Naive thymus-derived CD4-positive, alpha-beta T cell (primary cell): ENCODE results near the gene A1CF. TPM values are rescaled to one million over a fixed set of nuclear protein-coding genes. Genes with fewer than 3 reads are reported as not detected.

Source experiments
- ATAC-seq: fragments of 150-1000 bp; cut with Tn5 transposase; 2 replicates; pipeline ENCODE4 v1.10.0; 2021; ENCODE audit warnings: mild to moderate bottlenecking, moderate library complexity
- CTCF ChIA-PET: fragments of 350-600 bp; sonication (Branson Sonifier 250); formaldehyde crosslinking; loops from one replicate; lab custom pipeline; 2021; ENCODE audit warnings: antibody characterized with exemption; lab: Charles Lee
- POLR2A ChIA-PET: fragments of 350-600 bp; sonication (Branson Sonifier 250); formaldehyde crosslinking; loops from one replicate; lab custom pipeline; 2021; ENCODE audit warnings: antibody characterized with exemption, inconsistent platforms; lab: Charles Lee
- DNase-seq, 9 donors: peaks; one replicate each; pipeline versions ENCODE4 v3.0.0 to v3.0.0-alpha.2; 2020 to 2022; ENCODE audit warnings: mixed read lengths in 1 of 9
- H3K27ac ChIP-seq: one replicate; pipeline ENCODE4 v1.7.0; 2013; ENCODE audit warnings: mild to moderate bottlenecking, low read depth, low read length, moderate library complexity
- H3K27me3 ChIP-seq, 2 donors: one replicate each; pipeline ENCODE4 v1.7.0; 2013; ENCODE audit warnings: low read length in 2 of 2, mild to moderate bottlenecking in 2 of 2, moderate library complexity in 2 of 2; ENCODE audit not compliant: control insufficient read depth in 2 of 2, insufficient read depth in 2 of 2
- H3K36me3 ChIP-seq, 3 experiments: 1 replicate in 2 of 3; 2 replicates in 1 of 3; pipeline ENCODE4 v1.7.0; 2013; ENCODE audit warnings: low read length in 3 of 3, mild to moderate bottlenecking in 3 of 3, moderate library complexity in 1 of 3; ENCODE audit not compliant: insufficient read depth in 3 of 3, control insufficient read depth in 2 of 3
- H3K4me1 ChIP-seq, 2 donors: one replicate each; pipeline ENCODE4 v1.7.0; 2013; ENCODE audit warnings: low read length in 2 of 2, mild to moderate bottlenecking in 2 of 2, moderate library complexity in 1 of 2; ENCODE audit not compliant: control insufficient read depth in 2 of 2, insufficient read depth in 2 of 2
- H3K4me3 ChIP-seq: 2 replicates; pipeline ENCODE4 v1.7.0; 2013; ENCODE audit warnings: mild to moderate bottlenecking, low read length
- H3K9me3 ChIP-seq, 3 experiments: 1 replicate in 2 of 3; 2 replicates in 1 of 3; pipeline ENCODE4 v1.7.0; 2013; ENCODE audit warnings: low read length in 3 of 3; ENCODE audit not compliant: control insufficient read depth in 2 of 3
- H3K27ac Mint-ChIP-seq, 9 donors: one replicate each; pipeline ENCODE4 v1.8.0; 2020 to 2022; ENCODE audit warnings: mixed read lengths in 9 of 9, mild to moderate bottlenecking in 8 of 9, moderate library complexity in 5 of 9, inconsistent platforms in 2 of 9
- H3K27me3 Mint-ChIP-seq, 5 donors: one replicate each; pipeline ENCODE4 v1.8.0; 2021 to 2022; ENCODE audit warnings: mixed read lengths in 5 of 5, mild to moderate bottlenecking in 1 of 5
- H3K36me3 Mint-ChIP-seq, 5 donors: one replicate each; pipeline ENCODE4 v1.8.0; 2020 to 2022; ENCODE audit warnings: mixed read lengths in 5 of 5, mild to moderate bottlenecking in 3 of 5, inconsistent platforms in 1 of 5
- H3K4me1 Mint-ChIP-seq, 7 donors: one replicate each; pipeline ENCODE4 v1.8.0; 2020 to 2022; ENCODE audit warnings: mixed read lengths in 7 of 7, mild to moderate bottlenecking in 3 of 7, inconsistent platforms in 1 of 7
- H3K4me3 Mint-ChIP-seq, 10 donors: one replicate each; pipeline ENCODE4 v1.8.0; 2020 to 2022; ENCODE audit warnings: mild to moderate bottlenecking in 10 of 10, mixed read lengths in 10 of 10, moderate library complexity in 6 of 10, inconsistent platforms in 2 of 10
- H3K9me3 Mint-ChIP-seq, 11 donors: one replicate each; pipeline ENCODE4 v1.8.0; 2020 to 2022; ENCODE audit warnings: mixed read lengths in 11 of 11, mild to moderate bottlenecking in 4 of 11, inconsistent platforms in 1 of 11, moderate library complexity in 1 of 11
- intact Hi-C, 2 donors: fragments of 100-400 bp; cut with micrococcal nuclease; formaldehyde crosslinking; loops; one replicate each; pipeline ENCODE4 v1.15.1; 2023
- polyA plus RNA-seq, 2 donors: library from polyadenylated mRNA; unstranded; fragments of 300-500 nt; fragmentation: Illumina TruSeq; gene quantifications; one replicate each; pipeline ENCODE4 v1.2.3, GENCODE V29; 2021
- total RNA-seq, 6 experiments: library from RNA in 5 of 6; stranded (reverse) in 5 of 6; gene quantifications; 1 replicate in 5 of 6; 2 replicates in 1 of 6; pipeline ENCODE4 v1.2.3 and lab custom pipeline; 2021 to 2026

Gene A1CF
- total and polyA plus RNA-seq, 7 experiments from 2014 or later, result not detected

GRCh38 chr10:50874723-50875122 is 10.7 kb downstream of the A1CF start:
- CTCF ChIA-PET, result no interaction called here
- intact Hi-C loops, result no loop called here

GRCh38 chr10:50866317-50866716 is 19.1 kb downstream of the A1CF start:
- DNase-seq (no peak), ATAC-seq (no peak)
- no peaks in the 10 kb centered on the region for H3K9me3 Mint-ChIP-seq
- peaks cover 2 to 38% (median 25%) of the 10 kb centered on the region in 5 donors for H3K27me3 Mint-ChIP-seq
- no peaks in the 10 kb centered on the region for H3K36me3 ChIP-seq
- ChIA-PET CTCF (no interaction called here), POLR2A (no interaction called here)
- no peaks in the 10 kb centered on the region for H3K4me1 ChIP-seq
- no peak overlapping the region for H3K27ac Mint-ChIP-seq
- H3K4me1 Mint-ChIP-seq, result no peaks in the 10 kb centered on the region
- no peaks in the 10 kb centered on the region for H3K27me3 ChIP-seq
- intact Hi-C loops, result no loop called here
- no peak overlapping the region for H3K4me3 Mint-ChIP-seq
- H3K36me3 Mint-ChIP-seq, result no peaks in the 10 kb centered on the region
- H3K9me3 ChIP-seq, result no peaks in the 10 kb centered on the region
- no peak overlapping the region for H3K27ac ChIP-seq
- no peak overlapping the region for H3K4me3 ChIP-seq

More at GRCh38 chr10:50874723-50875122, 10.7 kb downstream of the A1CF start:
- no peaks in the 10 kb centered on the region for H3K9me3 ChIP-seq
- no peaks in the 10 kb centered on the region for H3K4me1 ChIP-seq
- no peaks in the 10 kb centered on the region for H3K4me1 Mint-ChIP-seq
- H3K4me3 Mint-ChIP-seq, result no peak overlapping the region
- no peak overlapping the region for H3K27ac ChIP-seq
- H3K27me3 ChIP-seq, result no peaks in the 10 kb centered on the region
- H3K36me3 ChIP-seq, result no peaks in the 10 kb centered on the region
- ATAC-seq, result no peak
- POLR2A ChIA-PET, result no interaction called here
- H3K27ac Mint-ChIP-seq, result no peak overlapping the region
- no peaks in the 10 kb centered on the region for H3K36me3 Mint-ChIP-seq
- H3K9me3 Mint-ChIP-seq, result no peaks in the 10 kb centered on the region
- DNase-seq, result no peak
- H3K4me3 ChIP-seq, result no peak overlapping the region
- H3K27me3 Mint-ChIP-seq, result peaks cover 0 to 18% (median 7%) of the 10 kb centered on the region in 5 donors

DNA sequence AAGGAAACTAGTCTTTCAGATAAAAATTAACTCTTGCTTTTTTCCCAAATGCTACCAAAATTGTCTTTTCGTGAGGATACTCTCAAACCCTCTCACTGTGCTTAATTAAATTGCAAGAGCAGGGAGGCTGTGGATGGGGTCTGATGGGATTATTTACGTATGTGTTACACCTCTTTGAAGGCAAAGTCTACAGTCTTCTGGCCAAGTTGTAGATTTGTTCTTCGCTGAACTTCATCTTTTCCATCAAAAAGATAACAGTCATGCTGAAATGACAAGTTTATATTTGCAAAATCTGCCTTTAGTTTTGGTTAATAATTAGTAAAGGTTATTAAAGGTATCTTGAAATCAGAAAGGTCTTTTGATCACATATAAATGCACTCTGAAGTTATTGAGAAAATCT is 22.7 kb downstream of the A1CF start:
- CTCF ChIA-PET, result no interaction called here
- intact Hi-C loops, result no loop called here
- Histone ChIP-seq H3K36me3 (no peaks in the 10 kb centered on the region), H3K27me3 (no peaks in the 10 kb centered on the region), H3K9me3 (no peaks in the 10 kb centered on the region), H3K27ac (no peak overlapping the region), H3K4me1 (no peaks in the 10 kb centered on the region), H3K4me3 (no peak overlapping the region)
- no peaks in the 10 kb centered on the region for H3K4me1 Mint-ChIP-seq
- ATAC-seq (no peak), DNase-seq (no peak)
- H3K9me3 Mint-ChIP-seq, result no peaks in the 10 kb centered on the region
- no peaks in the 10 kb centered on the region for H3K36me3 Mint-ChIP-seq
- POLR2A ChIA-PET, result no interaction called here
- peaks cover 1 to 26% (median 25%) of the 10 kb centered on the region in 5 donors for H3K27me3 Mint-ChIP-seq
- no peak overlapping the region for H3K4me3 Mint-ChIP-seq
- H3K27ac Mint-ChIP-seq, result no peak overlapping the region

- Mint-ChIP-seq H3K36me3 (no peaks in the 10 kb centered on the region), H3K9me3 (no peaks in the 10 kb centered on the region), H3K27ac (no peak overlapping the region), H3K4me1 (no peaks in the 10 kb centered on the region), H3K4me3 (no peak overlapping the region), H3K27me3 (peaks cover 2 to 20% (median 19%) of the 10 kb centered on the region in 5 donors)
- Histone ChIP-seq H3K9me3 (no peaks in the 10 kb centered on the region), H3K4me1 (no peaks in the 10 kb centered on the region), H3K27ac (no peak overlapping the region), H3K36me3 (no peaks in the 10 kb centered on the region), H3K27me3 (no peaks in the 10 kb centered on the region), H3K4me3 (no peak overlapping the region)
- DNase-seq (no peak), ATAC-seq (no peak)
- POLR2A ChIA-PET, result no interaction called here
- intact Hi-C loops, result no loop called here
- CTCF ChIA-PET, result no interaction called here
Observed at GRCh38 chr10:50861370-50861769, 24.1 kb downstream of the A1CF start.

DNA sequence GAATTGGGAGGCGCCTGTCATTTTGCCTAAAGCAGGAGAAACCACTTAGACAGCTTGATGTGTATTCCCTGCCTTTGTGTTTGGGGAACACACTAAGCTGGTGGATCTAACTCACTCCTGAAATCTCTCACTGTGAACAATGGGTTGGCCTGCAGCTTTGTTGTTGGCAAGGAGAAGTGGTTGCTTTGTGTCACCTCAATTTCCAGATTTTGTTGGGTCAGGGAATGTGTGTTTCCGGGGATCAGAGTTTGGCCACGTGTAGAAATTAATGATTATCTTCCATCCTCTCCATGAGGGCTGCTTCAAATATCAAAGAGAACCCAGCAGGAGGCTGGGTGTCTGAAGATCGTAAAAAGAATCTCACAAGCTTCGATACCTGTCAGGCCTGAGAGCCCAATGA is 27.8 kb downstream of the A1CF start:
- Mint-ChIP-seq H3K4me1 (no peaks in the 10 kb centered on the region), H3K36me3 (no peaks in the 10 kb centered on the region), H3K27me3 (peaks cover 2 to 25% (median 12%) of the 10 kb centered on the region in 5 donors), H3K9me3 (no peaks in the 10 kb centered on the region), H3K27ac (no peak overlapping the region), H3K4me3 (no peak overlapping the region)
- ATAC-seq, result no peak
- Histone ChIP-seq H3K4me1 (no peaks in the 10 kb centered on the region), H3K27ac (no peak overlapping the region), H3K4me3 (no peak overlapping the region), H3K36me3 (no peaks in the 10 kb centered on the region), H3K9me3 (no peaks in the 10 kb centered on the region), H3K27me3 (no peaks in the 10 kb centered on the region)
- CTCF ChIA-PET, result no interaction called here
- POLR2A ChIA-PET, result no interaction called here
- intact Hi-C loops, result no loop called here
- DNase-seq, result no peak

GRCh38 chr10:50855461-50855860 is 30.0 kb downstream of the A1CF start:
- DNase-seq (no peak), ATAC-seq (no peak)
- intact Hi-C loops, result no loop called here
- Histone ChIP-seq H3K27ac (no peak overlapping the region), H3K36me3 (no peaks in the 10 kb centered on the region), H3K9me3 (no peaks in the 10 kb centered on the region), H3K27me3 (no peaks in the 10 kb centered on the region), H3K4me1 (no peaks in the 10 kb centered on the region), H3K4me3 (no peak overlapping the region)
- Mint-ChIP-seq H3K9me3 (no peaks in the 10 kb centered on the region), H3K4me3 (no peak overlapping the region), H3K36me3 (no peaks in the 10 kb centered on the region), H3K27me3 (peaks cover 2 to 33% (median 18%) of the 10 kb centered on the region in 5 donors), H3K27ac (no peak overlapping the region), H3K4me1 (no peaks in the 10 kb centered on the region)
- CTCF ChIA-PET, result no interaction called here
- POLR2A ChIA-PET, result no interaction called here

- Mint-ChIP-seq H3K4me1 (no peaks in the 10 kb centered on the region), H3K4me3 (no peak overlapping the region), H3K36me3 (no peaks in the 10 kb centered on the region), H3K9me3 (no peaks in the 10 kb centered on the region), H3K27ac (no peak overlapping the region), H3K27me3 (peaks cover 2 to 33% (median 18%) of the 10 kb centered on the region in 5 donors)
- DNase-seq (no peak), ATAC-seq (no peak)
- no peaks in the 10 kb centered on the region for H3K4me1 ChIP-seq
- ChIA-PET CTCF (no interaction called here), POLR2A (no interaction called here)
- no peak overlapping the region for H3K27ac ChIP-seq
- H3K9me3 ChIP-seq, result no peaks in the 10 kb centered on the region
- intact Hi-C loops, result no loop called here
- no peak overlapping the region for H3K4me3 ChIP-seq
- no peaks in the 10 kb centered on the region for H3K36me3 ChIP-seq
- no peaks in the 10 kb centered on the region for H3K27me3 ChIP-seq
Observed at GRCh38 chr10:50855015-50855414, 30.4 kb downstream of the A1CF start.
